ENCODE measurements around the gene SH3BGRL3.
"Not testable (repeated sequence)": the region's sequence is repeated elsewhere in the genome, so short reads cannot be mapped to it uniquely, and the experiment has no call there.

The SH3BGRL3 gene

GRCh38 chr1:26288311-26288941 is 8.5 kb downstream of the SH3BGRL3 start:
- peak; percentile 55 for DNase-seq (ENCODE audit: low spot score)
- TF ChIP-seq CTCF (IDR thresholded peaks at IDR 0.05; ENCODE audit: extremely low read depth, missing control alignments): no peak

GRCh38 chr1:26289158-26290059 is 9.5 kb downstream of the SH3BGRL3 start:
- TF ChIP-seq CTCF (IDR thresholded peaks at IDR 0.05; ENCODE audit: extremely low read depth, missing control alignments): no peak
- peak; percentile 77 for DNase-seq (ENCODE audit: low spot score)

- DNase-seq (ENCODE audit: low spot score): no peak
- TF ChIP-seq CTCF (IDR thresholded peaks at IDR 0.05; ENCODE audit: extremely low read depth, missing control alignments): no peak
These were observed 10.4 kb downstream of the SH3BGRL3 start for GRCh38 chr1:26290122-26290881.

GRCh38 chr1:26290882-26291261 is 11.0 kb downstream of the SH3BGRL3 start:
- no peak for TF ChIP-seq CTCF (IDR thresholded peaks at IDR 0.05; ENCODE audit: extremely low read depth, missing control alignments)
- DNase-seq (ENCODE audit: low spot score): peak; percentile 28

- no peak for DNase-seq (ENCODE audit: low spot score)
- TF ChIP-seq CTCF (IDR thresholded peaks at IDR 0.05; ENCODE audit: extremely low read depth, missing control alignments): no peak
These were observed 11.5 kb downstream of the SH3BGRL3 start for GRCh38 chr1:26291433-26291832.

GRCh38 chr1:26291939-26292338 is 12.1 kb downstream of the SH3BGRL3 start:
- no peak for DNase-seq (ENCODE audit: low spot score)

GRCh38 chr1:26292735-26293134 is 12.8 kb downstream of the SH3BGRL3 start:
- not testable (repeated sequence) for DNase-seq (ENCODE audit: low spot score)

More at GRCh38 chr1:26291939-26292338, 12.1 kb downstream of the SH3BGRL3 start:
- TF ChIP-seq CTCF (IDR thresholded peaks at IDR 0.05; ENCODE audit: extremely low read depth, missing control alignments): no peak

All from GM20000 (cell line).